HG03159 (cell line): ENCODE measurements around the gene TPP1.

Experiments used
- ATAC-seq: cut with Tn5 transposase; IDR thresholded peaks from one replicate; pipeline ENCODE4 v1.9.1; 2021; ENCODE audit warnings: mild to moderate bottlenecking, moderate library complexity; ENCODE audit not compliant: unreplicated experiment

TPP1 gene

DNA sequence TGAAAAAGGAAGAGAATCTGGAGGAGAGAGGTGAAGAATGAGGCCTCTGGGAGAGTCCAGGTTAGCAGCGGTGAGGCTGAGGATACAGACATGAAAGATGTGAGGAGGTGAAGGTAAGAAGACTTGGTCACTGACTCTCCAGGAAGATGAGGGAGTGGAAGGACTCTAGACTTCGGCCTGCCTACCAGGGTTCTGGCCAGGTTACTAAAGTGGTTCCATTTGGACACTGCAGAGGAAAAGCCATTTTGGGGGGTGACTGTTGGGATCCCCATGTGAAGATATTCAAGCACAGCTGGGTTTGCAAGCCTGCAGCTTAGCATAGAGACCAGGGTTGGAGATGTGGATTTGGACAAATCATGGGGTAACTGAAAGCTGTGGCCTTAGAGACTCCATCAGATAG lies 28.6 kb upstream of the TPP1 start:
- ATAC-seq: no peak

DNA sequence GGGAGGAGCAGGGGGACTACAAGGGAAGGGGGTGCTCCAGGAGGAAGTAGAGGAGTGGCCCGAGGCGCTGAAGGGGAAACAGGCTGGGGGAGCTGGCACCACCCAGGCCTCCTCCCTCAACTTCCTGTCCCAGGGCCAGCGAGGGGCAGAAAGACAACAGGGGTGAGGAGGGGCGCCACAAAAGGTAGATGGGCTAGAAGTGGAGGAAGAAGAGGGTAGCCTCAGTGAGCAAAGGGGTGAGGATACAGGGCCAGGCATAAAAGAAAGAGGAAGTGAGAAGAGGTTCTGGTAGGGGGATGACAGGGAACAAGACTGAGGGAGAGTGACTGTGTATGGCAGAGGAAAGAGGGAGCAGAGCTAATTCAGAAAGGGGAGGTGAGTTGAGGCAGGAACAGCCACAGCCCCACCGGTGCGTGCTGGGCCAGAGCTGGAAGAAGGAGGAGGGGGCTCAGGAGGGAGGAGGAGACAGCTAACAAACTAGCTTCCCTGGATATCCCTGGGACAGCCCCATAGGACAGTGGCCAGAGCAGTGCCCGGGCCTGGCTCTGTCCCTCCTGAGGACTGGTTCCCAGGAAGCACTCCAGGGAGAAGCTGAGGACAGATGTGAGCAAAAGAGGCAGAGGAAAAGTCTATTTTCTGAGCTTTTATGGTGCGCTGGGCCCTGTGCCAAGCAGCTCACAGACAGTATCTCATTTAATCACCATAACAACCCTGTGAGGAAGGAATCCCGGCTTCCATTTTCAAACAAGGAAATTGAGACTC lies 27.9 kb upstream of the TPP1 start:
- ATAC-seq: peak; percentile 92

DNA sequence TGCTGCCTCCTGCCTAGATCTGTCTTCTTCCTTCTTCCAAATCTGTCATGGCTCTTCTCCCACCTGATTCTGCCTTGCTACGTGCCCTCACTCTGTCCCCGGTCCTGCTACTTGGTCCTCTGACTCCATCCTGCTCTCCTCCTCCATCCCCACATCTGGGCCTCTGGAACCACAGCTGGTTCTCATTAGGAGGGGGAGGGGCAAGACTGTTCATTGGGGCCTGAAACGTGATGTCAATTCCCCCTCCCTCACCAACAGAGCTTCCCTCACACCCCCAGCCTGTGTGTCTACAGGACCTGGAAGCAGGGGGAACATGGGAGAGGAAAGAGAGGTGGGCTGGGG lies 27.3 kb upstream of the TPP1 start:
- no peak for ATAC-seq

DNA sequence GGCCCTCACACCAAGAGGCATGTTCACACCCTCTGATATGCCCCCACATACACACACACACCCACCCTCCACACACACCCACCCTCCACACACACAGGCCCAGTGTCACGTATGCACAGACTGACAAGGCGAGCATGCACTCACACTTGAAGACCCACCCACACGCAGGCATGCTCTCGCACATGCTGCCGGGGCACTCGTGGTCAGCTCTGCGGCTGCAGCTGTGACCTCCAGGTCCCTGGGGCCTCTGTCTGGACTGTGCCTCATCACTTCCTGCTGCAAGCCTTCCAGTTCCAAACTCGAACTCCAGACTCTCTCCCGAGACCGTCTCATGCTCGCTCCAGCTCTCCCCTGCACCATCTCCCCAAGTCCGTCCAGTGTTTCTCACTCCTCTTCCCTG lies 26.8 kb upstream of the TPP1 start:
- ATAC-seq: no peak

DNA sequence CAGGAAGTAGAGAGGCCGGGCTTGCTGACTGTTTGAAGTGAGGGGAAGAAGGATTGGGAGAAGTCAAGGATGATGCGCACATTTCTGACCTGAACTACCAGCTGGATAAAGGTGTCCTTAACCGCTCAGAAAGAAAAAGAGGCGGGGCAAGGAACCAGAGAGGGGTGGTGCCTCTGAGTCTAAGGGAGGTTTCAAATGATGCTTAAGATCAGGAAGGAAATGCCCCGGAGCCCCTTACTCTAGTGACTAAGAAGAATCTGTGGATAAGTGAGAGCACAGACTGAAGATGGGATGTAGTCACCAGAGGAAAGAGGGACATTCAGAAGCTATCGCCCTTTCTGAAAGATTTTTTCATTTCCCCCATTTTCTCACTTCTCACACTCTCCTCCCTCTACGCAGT lies 23.7 kb upstream of the TPP1 start:
- no peak for ATAC-seq

DNA sequence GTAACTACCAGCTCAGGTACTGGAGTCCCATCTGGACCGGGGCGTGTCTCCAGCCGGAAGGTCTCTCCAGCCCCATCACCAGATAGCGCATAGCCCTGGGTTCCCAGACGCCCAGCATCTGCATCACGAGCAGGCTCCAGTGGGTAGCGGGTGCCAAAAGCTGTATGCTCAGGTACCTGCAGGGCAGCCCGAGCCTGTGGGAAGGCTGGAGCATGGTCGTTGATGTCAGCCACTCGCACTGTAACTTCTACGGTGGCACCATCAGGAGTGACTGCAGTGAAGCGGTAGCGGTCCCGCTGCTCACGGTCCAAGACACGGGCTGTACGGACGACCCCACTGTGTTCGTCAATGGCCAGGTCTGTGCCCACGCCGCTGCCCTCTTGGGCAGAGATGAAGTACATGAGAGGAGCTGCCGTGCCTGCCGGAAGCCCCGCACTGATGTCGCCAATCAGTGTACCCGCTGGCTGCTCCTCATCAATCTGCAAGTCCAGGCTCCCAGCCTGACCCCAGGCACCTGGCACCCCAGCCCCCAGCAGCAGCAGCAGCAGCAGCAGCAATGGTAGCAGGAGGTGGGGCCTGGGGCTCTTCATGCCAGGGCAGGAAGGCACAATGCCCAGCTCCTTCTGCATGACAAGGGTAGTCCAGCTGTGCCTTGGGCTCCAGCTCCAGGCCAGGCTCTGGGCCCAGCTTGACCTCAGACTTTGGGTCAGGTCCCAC lies 21.9 kb upstream of the TPP1 start:
- no peak for ATAC-seq

DNA sequence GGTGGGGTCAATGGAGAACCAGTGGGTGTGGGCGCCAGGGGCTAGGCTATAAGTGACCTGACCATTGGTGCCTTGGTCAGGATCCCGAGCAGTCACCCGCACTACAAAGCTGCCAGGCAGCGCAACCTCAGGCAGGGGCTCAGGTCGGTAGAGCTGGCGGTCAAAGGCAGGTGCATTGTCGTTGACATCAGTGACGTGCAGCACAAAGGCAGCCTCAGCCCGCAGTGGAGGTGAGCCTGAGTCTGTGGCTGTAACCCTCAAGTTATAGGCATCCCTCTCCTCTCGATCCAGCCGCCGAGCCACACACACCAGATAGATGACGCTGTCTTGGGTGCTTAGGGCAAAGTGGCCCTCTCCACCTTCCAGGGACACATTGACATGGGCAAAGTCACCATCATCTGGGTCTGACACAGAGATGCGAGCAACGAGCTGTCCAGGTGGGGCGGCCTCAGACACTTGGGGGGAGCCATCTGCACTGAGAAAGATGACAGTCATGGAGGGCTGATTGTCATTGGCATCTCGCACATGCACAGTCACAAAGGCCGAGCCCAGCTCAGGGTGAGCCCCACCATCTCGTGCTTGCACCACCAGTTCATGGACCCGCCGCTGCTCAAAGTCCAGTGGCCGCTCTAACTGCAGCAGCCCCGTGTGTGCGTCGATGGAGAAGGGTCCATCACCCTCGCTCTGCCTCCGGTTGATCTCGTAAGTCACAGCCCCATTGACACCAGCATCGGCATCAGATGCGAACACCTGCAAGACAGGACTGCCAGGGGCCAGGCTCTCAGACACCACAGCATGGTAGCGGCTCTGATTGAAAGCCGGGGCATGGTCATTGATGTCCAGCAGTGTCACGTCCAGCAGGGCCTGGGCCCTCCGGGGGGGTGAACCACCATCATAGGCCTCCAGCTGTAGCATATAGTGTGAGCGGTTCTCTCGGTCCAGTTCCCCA lies 21.1 kb upstream of the TPP1 start:
- no peak for ATAC-seq

DNA sequence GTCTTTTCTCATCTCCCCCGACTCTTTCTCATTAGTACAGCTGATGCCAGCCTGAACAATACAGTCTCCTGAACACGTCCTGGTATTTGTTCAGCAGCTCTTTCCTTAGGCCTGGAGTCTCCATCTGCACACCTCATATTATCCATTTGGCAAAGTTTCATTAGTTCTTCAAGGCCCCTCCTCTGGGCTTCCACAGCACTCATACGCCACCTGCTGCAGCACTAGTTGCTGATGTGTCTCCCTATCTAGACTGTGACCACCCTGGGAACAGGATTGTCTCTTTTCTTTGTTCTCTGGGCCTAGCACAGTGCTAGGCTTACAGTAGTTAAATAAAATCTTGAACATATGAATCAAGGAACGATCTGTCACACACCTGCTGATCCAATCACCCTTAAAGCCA lies 19.2 kb upstream of the TPP1 start:
- ATAC-seq: no peak

DNA sequence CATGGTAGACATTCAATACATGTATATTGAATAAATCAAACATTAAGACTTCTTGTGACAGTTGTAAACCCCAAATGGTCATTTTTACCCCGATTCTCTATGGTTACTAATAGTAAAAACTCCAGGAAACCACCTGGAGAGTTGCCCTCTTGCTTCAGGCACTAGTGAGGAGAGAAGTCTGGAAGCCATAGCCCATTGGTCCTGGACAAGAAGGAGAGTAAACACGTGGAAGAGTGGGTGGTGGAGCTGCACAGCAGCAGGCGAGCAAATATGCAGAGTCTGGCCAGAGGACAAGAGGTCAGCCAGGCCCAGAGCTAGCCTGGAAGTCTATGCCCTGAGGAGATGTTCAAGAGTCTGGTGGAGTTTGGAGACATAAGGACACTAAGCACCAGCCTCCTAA lies 18.6 kb upstream of the TPP1 start:
- ATAC-seq: no peak

DNA sequence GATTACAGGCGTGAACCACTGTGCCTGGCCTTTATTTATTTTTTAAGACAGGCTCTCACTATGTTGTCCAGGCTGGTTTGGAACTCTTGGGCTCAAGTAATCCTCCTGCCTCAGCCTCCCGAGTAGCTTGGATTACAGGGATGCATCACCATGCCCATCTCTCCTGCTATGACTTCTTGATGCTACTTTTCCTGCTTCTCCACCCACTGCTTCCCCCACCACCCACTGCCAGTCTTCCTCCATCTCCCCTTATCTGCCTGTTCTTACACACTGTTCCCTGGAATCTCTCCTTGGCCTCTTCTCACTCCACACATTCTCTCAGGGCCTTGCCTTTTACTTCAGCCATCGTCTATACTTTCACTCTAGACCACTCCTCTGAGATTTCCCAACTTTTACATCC lies 17.3 kb upstream of the TPP1 start:
- no peak for ATAC-seq

DNA sequence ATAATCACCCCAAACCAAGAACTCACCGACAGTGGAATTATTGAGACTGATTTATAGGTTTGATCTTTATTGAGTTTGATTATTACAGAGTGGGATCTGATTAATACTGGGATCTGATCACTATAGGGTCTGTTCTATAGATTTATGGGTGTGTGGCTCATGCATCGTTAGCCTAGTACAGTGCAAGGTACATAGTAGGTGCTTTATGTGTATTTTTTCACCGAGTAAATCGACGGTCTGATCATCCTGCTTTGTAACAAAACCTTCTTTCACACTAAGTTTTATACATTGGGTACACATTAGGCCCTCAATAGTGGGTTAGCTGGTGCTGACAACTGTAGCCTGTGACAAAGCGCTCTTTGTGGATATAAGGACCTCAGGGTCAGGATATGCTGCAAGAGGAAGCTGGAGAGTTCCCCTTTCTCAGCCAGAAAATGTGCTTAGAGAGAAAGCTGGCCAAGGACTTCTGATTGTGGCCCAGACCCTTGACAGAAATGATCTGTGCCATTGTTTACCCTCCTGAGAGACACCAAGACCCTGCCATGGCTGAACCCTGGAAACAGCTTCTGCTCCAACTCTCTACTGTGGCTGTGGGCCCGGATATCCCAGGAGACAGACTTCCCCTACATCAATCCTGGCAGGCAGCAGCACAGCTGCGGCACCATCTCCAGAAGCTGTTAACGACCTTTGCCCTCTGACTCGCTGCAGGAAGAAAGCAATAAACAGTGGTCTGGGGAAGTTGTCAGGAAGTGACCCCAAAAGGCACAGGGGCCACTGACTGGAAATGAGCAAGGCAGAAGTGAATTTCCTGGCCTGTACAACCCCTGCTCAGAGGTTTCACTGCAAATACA lies 16.1 kb upstream of the TPP1 start:
- no peak for ATAC-seq

DNA sequence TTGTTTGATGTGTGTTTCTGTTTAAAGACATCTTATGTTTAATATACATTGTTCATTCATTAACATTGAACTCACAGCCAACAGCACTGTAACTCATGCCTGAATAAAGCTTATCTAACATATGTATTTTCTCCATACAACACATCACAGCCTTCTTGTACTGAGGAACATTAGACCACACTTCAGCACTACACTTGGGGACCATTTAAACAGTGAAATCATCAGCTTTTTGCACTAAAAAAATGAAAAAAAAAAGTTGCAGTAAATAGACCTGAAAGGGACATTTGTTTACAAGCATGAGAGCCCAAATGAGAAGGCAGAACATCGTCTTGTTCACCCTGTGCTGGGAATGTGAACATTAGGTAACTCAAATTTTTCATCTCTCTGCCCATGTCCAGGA lies 15.3 kb upstream of the TPP1 start:
- ATAC-seq: no peak

DNA sequence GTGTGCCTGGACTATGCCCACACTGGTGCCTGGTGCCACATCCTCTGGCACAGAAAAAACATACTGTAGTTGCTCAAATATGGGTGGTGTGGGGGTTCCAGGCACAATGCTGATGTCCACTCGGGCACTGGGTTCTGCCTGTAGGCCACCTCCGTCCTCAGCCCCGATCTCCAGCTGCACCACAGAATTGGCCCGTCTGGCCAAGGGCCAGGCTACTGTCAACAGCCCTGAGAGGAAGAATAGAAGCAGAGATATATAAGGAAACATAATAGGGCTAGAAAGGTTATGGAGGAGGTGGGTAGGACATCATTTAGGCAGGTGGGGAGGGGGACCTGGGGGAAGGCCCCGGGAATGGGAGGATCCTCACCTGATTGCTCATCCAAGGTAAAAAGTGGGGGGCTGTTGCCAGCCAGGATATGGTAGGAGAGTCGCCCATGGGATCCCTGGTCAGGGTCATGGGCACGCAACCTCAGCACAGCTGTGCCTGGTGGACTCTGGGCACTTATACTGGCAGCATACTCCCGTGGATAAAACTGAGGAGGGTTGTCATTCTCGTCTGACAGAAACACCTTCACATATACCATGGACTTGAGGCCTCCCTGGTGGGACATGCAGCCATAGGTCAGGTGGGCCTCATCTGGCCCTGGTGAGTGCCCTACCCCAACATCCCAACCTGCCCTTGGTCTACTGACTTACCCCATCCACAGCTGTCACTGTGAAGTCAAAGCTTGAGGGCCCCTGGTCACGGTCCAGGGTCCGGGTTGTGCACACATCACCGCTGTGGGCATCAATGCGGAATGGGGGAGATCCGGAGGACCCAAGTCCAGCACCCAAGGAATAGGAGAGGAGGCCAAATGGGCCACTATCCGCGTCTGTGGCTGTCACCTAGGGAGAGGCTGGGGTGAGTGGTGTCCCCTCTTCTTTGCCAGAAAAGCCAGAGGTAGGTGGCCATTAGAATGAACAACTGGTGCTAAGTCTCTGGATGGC lies 14.5 kb upstream of the TPP1 start:
- ATAC-seq: no peak

DNA sequence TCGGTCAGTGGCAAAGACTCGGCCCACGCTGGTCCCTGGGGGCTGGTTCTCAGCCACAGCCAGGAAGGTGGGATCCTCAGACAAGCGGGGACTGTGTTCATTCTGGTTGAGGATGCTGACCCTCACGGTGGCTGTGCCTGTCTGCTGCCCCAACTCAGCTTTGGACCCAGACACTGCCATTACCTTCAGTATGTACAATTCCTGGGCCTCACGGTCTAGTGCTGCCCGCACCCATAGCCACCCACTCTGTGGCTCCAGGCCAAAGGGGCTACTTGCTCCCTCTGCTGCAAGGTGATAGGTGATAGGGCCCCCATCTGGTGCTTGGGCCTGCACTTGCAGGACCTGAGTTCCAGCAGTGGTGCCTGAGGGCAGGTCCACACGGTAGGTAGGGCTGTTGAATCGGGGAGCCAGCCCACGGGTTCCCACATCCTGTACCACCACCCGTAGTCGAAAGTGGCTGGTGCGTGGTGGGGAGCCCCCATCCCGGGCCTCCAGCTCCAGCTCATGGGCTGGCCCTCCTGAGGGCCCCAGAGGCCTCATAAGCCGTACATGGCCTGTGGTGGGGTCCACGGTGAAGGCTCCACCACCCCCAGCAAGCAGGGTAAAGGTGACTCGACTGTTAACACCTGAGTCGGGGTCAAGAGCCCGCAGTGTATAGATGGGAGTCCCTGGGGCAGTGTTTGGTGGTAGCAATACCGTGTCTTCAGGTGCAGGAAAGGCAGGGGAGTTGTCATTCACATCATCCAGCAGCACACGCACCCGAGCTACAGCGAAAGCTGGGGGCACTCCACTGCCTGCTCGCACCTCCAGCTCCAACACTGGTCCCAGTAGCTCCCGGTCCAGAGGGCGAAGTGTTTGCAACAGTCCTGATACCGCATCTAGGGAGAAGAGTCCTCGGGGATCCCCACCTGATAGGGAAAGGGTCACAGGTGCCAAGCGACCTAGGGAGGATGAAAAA lies 13.2 kb upstream of the TPP1 start:
- no peak for ATAC-seq

DNA sequence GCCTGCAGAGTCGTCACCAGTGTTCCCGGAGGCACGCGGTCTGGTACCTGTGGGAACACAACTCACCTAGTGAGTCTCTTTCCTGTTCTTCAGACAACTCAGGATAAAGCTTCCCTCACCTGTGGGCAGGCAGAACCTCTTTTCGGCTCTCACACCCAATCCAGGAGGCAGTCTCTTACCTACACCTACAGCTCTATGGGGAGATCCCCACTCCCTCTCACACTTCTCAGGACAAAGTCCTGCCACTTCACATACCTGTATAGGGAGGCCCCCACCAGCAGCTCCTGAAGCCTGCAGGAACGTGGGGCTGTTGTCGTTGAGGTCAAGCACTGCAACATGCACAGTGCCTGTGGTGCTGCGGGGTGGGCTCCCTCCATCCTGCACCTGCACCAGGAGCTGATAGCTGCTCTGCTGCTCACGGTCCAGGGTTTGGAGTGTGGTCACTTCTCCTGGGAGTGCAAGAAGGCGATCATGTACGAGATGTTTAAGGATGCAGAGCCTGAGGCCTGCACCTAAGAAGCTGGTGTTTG lies 12.2 kb upstream of the TPP1 start:
- ATAC-seq: no peak

DNA sequence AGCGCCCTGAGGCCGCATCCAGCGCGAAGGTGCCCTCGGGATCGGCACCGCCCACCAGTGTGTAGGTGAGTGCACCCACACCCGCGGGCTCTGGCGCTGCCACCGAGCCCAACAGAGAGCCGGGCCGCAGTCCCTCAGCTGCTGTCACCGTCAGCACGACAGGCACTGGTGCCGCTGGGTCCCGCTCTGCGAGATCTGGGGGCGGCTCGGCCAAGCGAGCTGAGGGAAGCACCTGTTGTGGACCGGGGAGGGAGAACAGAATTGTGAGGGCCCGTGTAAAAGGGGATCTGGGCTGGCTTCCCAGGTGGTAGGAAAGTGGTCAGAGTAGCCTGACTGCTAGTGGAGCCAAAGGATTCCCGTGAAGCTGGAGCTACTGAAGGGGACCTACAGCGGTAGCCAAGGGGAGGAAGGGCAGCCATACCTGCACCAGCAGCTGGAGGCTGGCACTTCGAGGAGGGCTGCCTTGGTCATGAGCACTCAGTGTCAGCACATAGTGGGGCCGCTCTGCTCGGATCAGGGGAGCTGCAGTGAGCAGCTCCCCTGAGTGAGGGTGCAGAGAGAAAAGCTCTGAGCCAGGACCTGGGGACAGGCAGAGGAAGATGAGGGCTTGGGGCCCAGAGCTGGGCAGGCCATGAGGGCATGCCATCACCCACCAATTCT lies 11.5 kb upstream of the TPP1 start:
- no peak for ATAC-seq

DNA sequence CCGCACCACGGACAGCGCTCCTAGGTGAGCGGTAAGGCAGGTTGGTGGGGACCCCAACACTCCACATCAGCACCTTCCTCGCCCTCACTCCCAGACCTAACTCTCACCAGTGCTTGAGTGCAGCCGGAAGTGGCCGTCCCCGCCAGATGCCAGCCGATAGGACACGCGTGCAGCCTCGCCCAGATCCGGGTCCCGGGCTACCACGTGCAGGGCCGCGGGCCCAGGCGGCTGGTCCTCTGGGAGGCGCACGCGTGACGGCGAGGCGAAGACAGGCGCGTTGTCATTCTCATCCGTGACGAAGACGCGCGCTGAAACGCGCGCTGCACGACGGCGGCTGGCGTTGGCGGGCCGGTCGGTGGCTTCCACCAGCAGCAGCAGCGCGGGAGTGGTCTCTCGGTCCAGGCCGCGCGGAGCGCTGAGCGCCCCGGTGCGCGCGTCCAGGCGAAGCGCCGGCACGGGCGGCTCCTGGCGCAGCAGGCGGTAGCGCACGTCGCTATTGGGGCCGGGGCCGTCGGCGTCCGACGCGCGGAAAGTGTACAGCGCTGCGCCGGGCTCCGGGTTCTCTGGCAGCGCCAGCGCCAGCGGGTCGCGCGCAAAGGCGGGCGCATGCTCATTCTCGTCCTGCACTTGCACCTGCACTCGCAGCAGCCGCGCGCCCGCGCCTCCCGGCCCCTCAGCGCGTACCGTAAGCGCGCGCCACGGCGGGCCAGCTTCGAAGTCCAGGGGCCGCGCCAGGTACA lies 10.8 kb upstream of the TPP1 start:
- ATAC-seq: no peak
